ENCODE measurements around the gene GPR148. TPM values are rescaled to one million over a fixed set of nuclear protein-coding genes. Genes with fewer than 3 reads are reported as not detected.

GPR148 gene
- total and polyA plus RNA-seq, 2 experiments from 2014 or later, result 0.16 TPM; not detected in 1

DNA sequence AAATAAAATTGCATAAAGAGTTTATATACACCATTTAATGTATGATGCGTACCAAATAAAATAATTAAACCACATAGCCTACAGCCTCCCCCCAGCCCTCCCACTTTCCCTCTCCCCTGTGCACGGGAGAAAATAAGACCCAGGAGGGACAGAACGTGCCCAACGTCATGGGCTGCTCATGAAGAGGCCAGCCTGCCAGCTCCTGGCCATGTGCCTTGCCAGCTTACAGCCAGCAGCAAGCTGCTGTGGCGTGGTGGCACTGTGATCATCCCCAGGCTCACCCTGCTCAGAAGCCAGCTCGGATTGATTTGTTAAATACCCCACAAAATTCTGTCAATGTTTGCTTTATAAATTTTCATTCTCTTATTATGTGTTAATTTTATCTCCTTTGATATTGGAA, 7.6 kb downstream of the GPR148 start:
- Mint-ChIP-seq H3K4me1 (peaks cover 10% of the 10 kb centered on the region; the same call in 2 of the 3 replicates), H3K9me3 (no peaks in the 10 kb centered on the region), H3K27ac (no peak overlapping the region), H3K4me3 (no peak overlapping the region), H3K27me3 (ENCODE audit: insufficient read depth, low read depth, poor library complexity) (peaks cover 10% of the 10 kb centered on the region), H3K36me3 (ENCODE audit: low read depth) (no peaks in the 10 kb centered on the region)
- Histone ChIP-seq H3K4me2 (no peak overlapping the region), H3K36me3 (ENCODE audit: insufficient read depth) (no peaks in the 10 kb centered on the region), H3F3A (replicated peaks; ENCODE audit: low read depth) (no peaks in the 10 kb centered on the region), H3K27ac (ENCODE audit: low read depth) (no peak overlapping the region), H3K79me2 (replicated peaks; ENCODE audit: insufficient read depth) (no peaks in the 10 kb centered on the region), H3K27me3 (ENCODE audit: insufficient read depth) (no peaks in the 10 kb centered on the region), H3K4me3 (no peak overlapping the region), H2AFZ (no peak overlapping the region), H3K9me2 (ENCODE audit: insufficient read depth) (no peaks in the 10 kb centered on the region), H3K4me1 (ENCODE audit: insufficient read depth) (no peaks in the 10 kb centered on the region), H4K20me1 (replicated peaks; ENCODE audit: insufficient read depth) (no peaks in the 10 kb centered on the region)
- TF ChIP-seq ZNF462 (CRISPR knock-in tag; IDR thresholded peaks at IDR 0.05), result no peak
- no peak for TF ChIP-seq JUNB (IDR thresholded peaks at IDR 0.05; ENCODE audit: unreplicated experiment)
- no peak for TF ChIP-seq REST (IDR thresholded peaks at IDR 0.05; ENCODE audit: unreplicated experiment)
- no peak for TF ChIP-seq ZNF114 (CRISPR knock-in tag; IDR thresholded peaks at IDR 0.05)
- TF ChIP-seq, protein P1, sequence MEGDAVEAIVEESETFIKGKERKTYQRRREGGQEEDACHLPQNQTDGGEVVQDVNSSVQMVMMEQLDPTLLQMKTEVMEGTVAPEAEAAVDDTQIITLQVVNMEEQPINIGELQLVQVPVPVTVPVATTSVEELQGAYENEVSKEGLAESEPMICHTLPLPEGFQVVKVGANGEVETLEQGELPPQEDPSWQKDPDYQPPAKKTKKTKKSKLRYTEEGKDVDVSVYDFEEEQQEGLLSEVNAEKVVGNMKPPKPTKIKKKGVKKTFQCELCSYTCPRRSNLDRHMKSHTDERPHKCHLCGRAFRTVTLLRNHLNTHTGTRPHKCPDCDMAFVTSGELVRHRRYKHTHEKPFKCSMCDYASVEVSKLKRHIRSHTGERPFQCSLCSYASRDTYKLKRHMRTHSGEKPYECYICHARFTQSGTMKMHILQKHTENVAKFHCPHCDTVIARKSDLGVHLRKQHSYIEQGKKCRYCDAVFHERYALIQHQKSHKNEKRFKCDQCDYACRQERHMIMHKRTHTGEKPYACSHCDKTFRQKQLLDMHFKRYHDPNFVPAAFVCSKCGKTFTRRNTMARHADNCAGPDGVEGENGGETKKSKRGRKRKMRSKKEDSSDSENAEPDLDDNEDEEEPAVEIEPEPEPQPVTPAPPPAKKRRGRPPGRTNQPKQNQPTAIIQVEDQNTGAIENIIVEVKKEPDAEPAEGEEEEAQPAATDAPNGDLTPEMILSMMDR (conservative IDR thresholded peaks at IDR 0.05; ENCODE audit: low read depth in 2 of 2), result no peak
- no peak for TF ChIP-seq POLR2AphosphoS5 (IDR thresholded peaks at IDR 0.05; ENCODE audit: low read depth)
- no peak for TF ChIP-seq EZH2 (IDR thresholded peaks at IDR 0.05; ENCODE audit: low read depth, unreplicated experiment)
- no peak for TF ChIP-seq STAT1 (IDR thresholded peaks at IDR 0.05; ENCODE audit: unreplicated experiment)
- no peak for TF ChIP-seq EZH2phosphoT487 (IDR thresholded peaks at IDR 0.05; ENCODE audit: unreplicated experiment)
- no peak for TF ChIP-seq NANOG (IDR thresholded peaks at IDR 0.05; ENCODE audit: borderline replicate concordance)
- no peak for TF ChIP-seq ETS1 (IDR thresholded peaks at IDR 0.05)
- TF ChIP-seq ZNF331 (CRISPR knock-in tag; IDR thresholded peaks at IDR 0.05; ENCODE audit: low read depth), result no peak
- no peak for TF ChIP-seq CREB1 (CRISPR knock-in tag; IDR thresholded peaks at IDR 0.05; ENCODE audit: low read depth)
- DNase-seq (ENCODE audit: low spot score) (no peak), ATAC-seq (no peak)

Data from GM23338 (cell line).